ENCODE data around the gene CRIP1.

Gene CRIP1

GRCh38 chr14:105499256-105500035 is 12.8 kb downstream of the CRIP1 start:
- DNase-seq (ENCODE audit: insufficient read length, low spot score) (no peak), FAIRE-seq (no peak)
- TF ChIP-seq CTCF (IDR thresholded peaks at IDR 0.05; ENCODE audit: insufficient read depth, missing control alignments): no peak

GRCh38 chr14:105500036-105500725 is 13.5 kb downstream of the CRIP1 start:
- no peak for DNase-seq (ENCODE audit: insufficient read length, low spot score)
- FAIRE-seq: no peak
- TF ChIP-seq CTCF (IDR thresholded peaks at IDR 0.05; ENCODE audit: insufficient read depth, missing control alignments): no peak

GRCh38 chr14:105500726-105501101 is 14.0 kb downstream of the CRIP1 start:
- no peak for TF ChIP-seq CTCF (IDR thresholded peaks at IDR 0.05; ENCODE audit: insufficient read depth, missing control alignments)
- no peak for FAIRE-seq
- no peak for DNase-seq (ENCODE audit: insufficient read length, low spot score)

- no peak for TF ChIP-seq CTCF (IDR thresholded peaks at IDR 0.05; ENCODE audit: insufficient read depth, missing control alignments)
- DNase-seq (ENCODE audit: insufficient read length, low spot score): no peak
- no peak for FAIRE-seq
Observed at GRCh38 chr14:105501504-105502291, 15.0 kb downstream of the CRIP1 start.

- FAIRE-seq (no peak), DNase-seq (ENCODE audit: insufficient read length, low spot score) (no peak)
- TF ChIP-seq CTCF (IDR thresholded peaks at IDR 0.05; ENCODE audit: insufficient read depth, missing control alignments): no peak
Observed at GRCh38 chr14:105502446-105503295, 16.0 kb downstream of the CRIP1 start.

GRCh38 chr14:105503296-105503640 is 16.6 kb downstream of the CRIP1 start:
- FAIRE-seq: no peak
- TF ChIP-seq CTCF (IDR thresholded peaks at IDR 0.05; ENCODE audit: insufficient read depth, missing control alignments): no peak
- no peak for DNase-seq (ENCODE audit: insufficient read length, low spot score)

All from D721Med (cell line).